Ectodermal cell (in vitro differentiated cells): ENCODE data around the gene NUBP2.

Source experiments
- H3K27ac ChIP-seq: 2 replicates; pipeline ENCODE4 v1.7.0; 2013; ENCODE audit warnings: mild to moderate bottlenecking, low read depth, low read length; ENCODE audit not compliant: insufficient read depth, poor library complexity, severe bottlenecking
- H3K27me3 ChIP-seq: 2 replicates; pipeline ENCODE4 v1.7.0; 2013; ENCODE audit warnings: mild to moderate bottlenecking, low read length; ENCODE audit not compliant: insufficient read depth, control insufficient read depth, poor library complexity, severe bottlenecking
- H3K36me3 ChIP-seq: one replicate; pipeline ENCODE4 v1.7.0; 2013; ENCODE audit warnings: low read length; ENCODE audit not compliant: control insufficient read depth, insufficient read depth
- H3K4me1 ChIP-seq: one replicate; pipeline ENCODE4 v1.7.0; 2013; ENCODE audit warnings: low read length; ENCODE audit not compliant: control insufficient read depth, insufficient read depth
- H3K4me3 ChIP-seq: 2 replicates; pipeline ENCODE4 v1.7.0; 2013; ENCODE audit warnings: low read depth, low read length, control low read depth; ENCODE audit not compliant: insufficient read depth
- H3K9me3 ChIP-seq: 2 replicates; pipeline ENCODE4 v1.7.0; 2013; ENCODE audit warnings: mild to moderate bottlenecking, low read length, moderate library complexity; ENCODE audit not compliant: control insufficient read depth
- WGBS, 2 experiments: methylation state at CpG; one replicate each; pipeline ENCODE4 v1.1.7; 2013; ENCODE audit warnings: missing lambda C conversion rate in 2 of 2; 5-methylcytosine and 5-hydroxymethylcytosine counted together

The NUBP2 gene

GRCh38 chr16:1828645-1829410, 46.1 kb downstream of the NUBP2 start:
- Histone ChIP-seq H3K9me3 (no peaks in the 10 kb centered on the region), H3K4me1 (peaks cover 13% of the 10 kb centered on the region), H3K4me3 (peak overlapping the region; percentile 6), H3K27me3 (peaks cover 6% of the 10 kb centered on the region), H3K36me3 (no peaks in the 10 kb centered on the region), H3K27ac (no peak overlapping the region)
- 92 to 94% methylated on average over 10 to 11 of the region's 11 CpGs for WGBS, 2 experiments

GRCh38 chr16:1830213-1830612, 47.5 kb downstream of the NUBP2 start:
- Histone ChIP-seq H3K4me1 (peaks cover 12% of the 10 kb centered on the region), H3K36me3 (no peaks in the 10 kb centered on the region), H3K9me3 (no peaks in the 10 kb centered on the region), H3K27ac (no peak overlapping the region), H3K4me3 (no peak overlapping the region), H3K27me3 (peaks cover 6% of the 10 kb centered on the region)
- 88 to 96% methylated on average over 3 of the region's 3 CpGs for WGBS, 2 experiments

GRCh38 chr16:1831186-1832075, 48.7 kb downstream of the NUBP2 start:
- WGBS, 2 experiments, result 89 to 92% methylated on average over 19 of the region's 19 CpGs
- no peak overlapping the region for H3K27ac ChIP-seq
- H3K36me3 ChIP-seq, result no peaks in the 10 kb centered on the region
- H3K27me3 ChIP-seq, result no peaks in the 10 kb centered on the region
- H3K4me3 ChIP-seq, result no peak overlapping the region
- peaks cover 6% of the 10 kb centered on the region for H3K4me1 ChIP-seq
- no peaks in the 10 kb centered on the region for H3K9me3 ChIP-seq

GRCh38 chr16:1832838-1833454, 50.2 kb downstream of the NUBP2 start:
- Histone ChIP-seq H3K4me1 (peaks cover 6% of the 10 kb centered on the region), H3K9me3 (no peaks in the 10 kb centered on the region), H3K27ac (no peak overlapping the region), H3K4me3 (no peak overlapping the region), H3K36me3 (no peaks in the 10 kb centered on the region), H3K27me3 (no peaks in the 10 kb centered on the region)
- WGBS, 2 experiments, result 84 to 86% methylated on average over 9 of the region's 9 CpGs

GRCh38 chr16:1834096-1834495, 51.3 kb downstream of the NUBP2 start:
- Histone ChIP-seq H3K4me1 (no peaks in the 10 kb centered on the region), H3K27me3 (no peaks in the 10 kb centered on the region), H3K36me3 (no peaks in the 10 kb centered on the region), H3K27ac (no peak overlapping the region), H3K4me3 (no peak overlapping the region), H3K9me3 (no peaks in the 10 kb centered on the region)
- WGBS, 2 experiments, result 80 to 91% methylated on average over 4 to 5 of the region's 5 CpGs
